AG10803 (cell line): ENCODE results near the gene MAMSTR.

Source experiments
- DNase-seq: peaks from one replicate; pipeline ENCODE4 v3.0.0; 2010; ENCODE audit warnings: low read depth
- H3K4me3 ChIP-seq: 2 replicates; pipeline ENCODE4 v1.5.1; 2011; ENCODE audit warnings: mild to moderate bottlenecking, low read length, control low read depth
- TF ChIP-seq, protein P1 (sequence below): conservative IDR thresholded peaks from 2 replicates; pipeline ENCODE4 v1.5.1; 2011; ENCODE audit warnings: mild to moderate bottlenecking, low read length, control low read depth, inconsistent platforms

Gene MAMSTR

GRCh38 chr19:48678201-48678600 is 41.3 kb downstream of the MAMSTR start:
- DNase-seq: no peak
- TF ChIP-seq, protein P1, sequence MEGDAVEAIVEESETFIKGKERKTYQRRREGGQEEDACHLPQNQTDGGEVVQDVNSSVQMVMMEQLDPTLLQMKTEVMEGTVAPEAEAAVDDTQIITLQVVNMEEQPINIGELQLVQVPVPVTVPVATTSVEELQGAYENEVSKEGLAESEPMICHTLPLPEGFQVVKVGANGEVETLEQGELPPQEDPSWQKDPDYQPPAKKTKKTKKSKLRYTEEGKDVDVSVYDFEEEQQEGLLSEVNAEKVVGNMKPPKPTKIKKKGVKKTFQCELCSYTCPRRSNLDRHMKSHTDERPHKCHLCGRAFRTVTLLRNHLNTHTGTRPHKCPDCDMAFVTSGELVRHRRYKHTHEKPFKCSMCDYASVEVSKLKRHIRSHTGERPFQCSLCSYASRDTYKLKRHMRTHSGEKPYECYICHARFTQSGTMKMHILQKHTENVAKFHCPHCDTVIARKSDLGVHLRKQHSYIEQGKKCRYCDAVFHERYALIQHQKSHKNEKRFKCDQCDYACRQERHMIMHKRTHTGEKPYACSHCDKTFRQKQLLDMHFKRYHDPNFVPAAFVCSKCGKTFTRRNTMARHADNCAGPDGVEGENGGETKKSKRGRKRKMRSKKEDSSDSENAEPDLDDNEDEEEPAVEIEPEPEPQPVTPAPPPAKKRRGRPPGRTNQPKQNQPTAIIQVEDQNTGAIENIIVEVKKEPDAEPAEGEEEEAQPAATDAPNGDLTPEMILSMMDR: no peak
- H3K4me3 ChIP-seq: no peak overlapping the region

DNA sequence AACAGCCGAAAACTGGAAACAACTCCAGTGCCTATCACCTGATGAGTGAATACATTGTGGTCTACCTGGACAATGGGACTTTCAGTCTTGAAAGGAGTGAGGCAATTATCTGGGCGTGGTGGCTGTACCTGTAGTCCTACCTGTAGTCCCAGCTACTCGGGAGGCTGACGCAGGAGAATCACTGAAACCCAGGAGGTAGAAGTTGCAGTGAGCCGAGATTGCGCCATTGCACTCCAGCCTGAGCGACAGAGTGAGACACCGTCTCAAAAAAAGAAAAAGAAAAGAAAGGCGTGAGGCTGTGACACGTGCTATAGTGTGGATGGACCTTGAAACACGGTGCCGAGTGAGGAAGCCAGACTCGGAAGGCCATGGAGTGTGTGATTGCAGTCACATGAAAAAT is 42.6 kb downstream of the MAMSTR start:
- TF ChIP-seq, protein P1: no peak
- no peak for DNase-seq
- H3K4me3 ChIP-seq: no peak overlapping the region

GRCh38 chr19:48676487-48676886 is 43.0 kb downstream of the MAMSTR start:
- no peak for DNase-seq
- H3K4me3 ChIP-seq: no peak overlapping the region
- TF ChIP-seq, protein P1: no peak

- TF ChIP-seq, protein P1: peak; percentile 85
- DNase-seq: peak; percentile 70
- H3K4me3 ChIP-seq: no peak overlapping the region
These were observed 44.4 kb downstream of the MAMSTR start for GRCh38 chr19:48674921-48675824.

DNA sequence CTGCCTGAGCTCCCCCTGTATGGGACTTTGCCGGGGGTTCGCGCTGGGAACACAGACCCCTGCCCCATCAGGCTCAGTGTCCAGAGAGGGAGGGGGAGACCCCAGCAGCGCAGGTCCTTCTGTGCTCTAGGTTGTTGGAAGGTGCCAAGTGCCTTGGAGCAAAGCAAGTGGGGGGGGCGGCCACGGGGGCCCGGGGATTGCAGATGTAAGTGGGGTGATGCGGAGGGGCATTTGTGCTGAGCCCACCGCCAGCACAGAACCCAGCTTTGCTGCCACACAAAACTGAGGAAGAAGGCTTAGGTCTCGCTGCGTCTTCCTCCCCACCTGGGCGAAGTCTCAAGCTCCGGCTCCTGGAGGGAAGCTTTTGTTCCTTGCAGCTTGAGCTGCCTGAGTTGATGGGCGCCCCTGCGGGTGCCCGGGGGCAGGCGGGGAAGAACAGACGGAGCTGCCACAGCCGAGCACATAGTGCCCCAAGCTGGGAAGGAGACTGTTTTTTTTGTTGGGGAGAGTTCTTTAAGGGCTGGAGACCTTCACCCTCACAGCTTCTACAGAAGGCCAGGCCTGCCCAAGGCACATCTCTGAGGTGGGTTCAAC is 45.2 kb downstream of the MAMSTR start:
- no peak overlapping the region for H3K4me3 ChIP-seq
- DNase-seq: no peak
- TF ChIP-seq, protein P1: no peak

- H3K4me3 ChIP-seq: no peak overlapping the region
- TF ChIP-seq, protein P1: no peak
- no peak for DNase-seq
These were observed 46.0 kb downstream of the MAMSTR start for GRCh38 chr19:48673436-48674100.
